Gastroesophageal sphincter (tissue), 4 donors: ENCODE measurements around the gene TXNDC9. TPM values are rescaled to one million over a fixed set of nuclear protein-coding genes. Genes with fewer than 3 reads are reported as not detected.
"Not testable (repeated sequence)": the region's sequence is repeated elsewhere in the genome, so short reads cannot be mapped to it uniquely, and the experiment has no call there.

ENCODE experiments used
- ATAC-seq: fragments of 150-250 bp; one replicate; pipeline ENCODE4 v1.9.1; 2016; ENCODE audit warnings: mild to moderate bottlenecking, moderate library complexity
- H3K27ac ChIP-seq, 4 donors: fragments of 200-600 bp; sonication (generic) in 3 of 4; 1 replicate in 3 of 4; 2 replicates in 1 of 4; pipeline ENCODE4 v1.5.1; 2016 to 2019
- H3K27me3 ChIP-seq: fragments of 200-600 bp; sonication (generic); one replicate; pipeline ENCODE4 v1.5.1; 2019
- H3K36me3 ChIP-seq, 2 donors: fragments of 200-600 bp; sonication (generic); one replicate each; pipeline ENCODE4 v1.5.1; 2019; ENCODE audit warnings: control low read depth in 1 of 2
- H3K4me1 ChIP-seq, 3 donors: fragments of 200-600 bp; sonication (generic); 1 replicate in 2 of 3; 2 replicates in 1 of 3; pipeline ENCODE4 v1.5.1; 2016 to 2019; ENCODE audit warnings: control low read depth in 2 of 3
- H3K4me3 ChIP-seq, 2 donors: fragments of 200-600 bp; sonication (generic); one replicate each; pipeline ENCODE4 v1.5.1; 2019; ENCODE audit warnings: mild to moderate bottlenecking in 1 of 2, moderate library complexity in 1 of 2
- H3K9me3 ChIP-seq, 3 donors: fragments of 200-600 bp; sonication (generic); one replicate each; pipeline ENCODE4 v1.5.1; 2017 to 2019; ENCODE audit warnings: control low read depth in 2 of 3
- CTCF ChIP-seq, 4 experiments: fragments of 200-600 bp in 2 of 4; fragments of 450-650 bp in 2 of 4; sonication (generic) in 1 of 4; IDR thresholded peaks; one replicate each; pipeline ENCODE4 v1.5.1; 2017 to 2019; ENCODE audit warnings: antibody characterized with exemption in 4 of 4, mild to moderate bottlenecking in 2 of 4, moderate library complexity in 2 of 4
- EP300 ChIP-seq: sonication (generic); formaldehyde crosslinking; IDR thresholded peaks from one replicate; pipeline ENCODE4 v1.6.1; 2017; ENCODE audit warnings: antibody characterized with exemption, mild to moderate bottlenecking
- POLR2A ChIP-seq, 2 donors: fragments of 450-650 bp; IDR thresholded peaks; one replicate each; pipeline ENCODE4 v1.6.1; 2017; ENCODE audit warnings: antibody characterized with exemption in 2 of 2, mild to moderate bottlenecking in 2 of 2, moderate library complexity in 1 of 2
- POLR2AphosphoS5 ChIP-seq: sonication (generic); formaldehyde crosslinking; IDR thresholded peaks from one replicate; pipeline ENCODE4 v1.6.1; 2017; ENCODE audit warnings: antibody characterized with exemption
- WGBS, 2 donors: methylation state at CpG; one replicate each; pipeline ENCODE4 v1.1.5; 2018; ENCODE audit warnings: low coverage in 1 of 2; 5-methylcytosine and 5-hydroxymethylcytosine counted together
- total RNA-seq, 4 donors: library from RNA; depleted of rRNA; stranded (reverse); fragments of >200 nt; gene quantifications; one replicate each; pipeline ENCODE4 v1.1.0, GENCODE V29; 2016

TXNDC9 gene
- total RNA-seq, 4 donors from 2014 or later = 19.0 to 32.8 (median 29.6) TPM

- H3K27me3 ChIP-seq = no peaks in the 10 kb centered on the region
- ATAC-seq = no peak
- TF ChIP-seq CTCF (IDR thresholded peaks at IDR 0.05) = no peak
- no peak for TF ChIP-seq EP300
- 85 to 100% methylated on average over 2 of the region's 2 CpGs for WGBS, 2 donors
- H3K4me3 ChIP-seq = no peak overlapping the region
- H3K4me1 ChIP-seq = no peaks in the 10 kb centered on the region
- no peaks in the 10 kb centered on the region for H3K9me3 ChIP-seq
- peaks cover 0 to 17% of the 10 kb centered on the region in 2 donors for H3K36me3 ChIP-seq
- H3K27ac ChIP-seq = no peak overlapping the region
These were observed 38.1 kb downstream of the TXNDC9 start for GRCh38 chr2:99297994-99298393.

GRCh38 chr2:99285526-99285925, 50.6 kb downstream of the TXNDC9 start:
- no peak overlapping the region for H3K27ac ChIP-seq
- H3K4me3 ChIP-seq = no peak overlapping the region
- H3K4me1 ChIP-seq = no peaks in the 10 kb centered on the region
- WGBS, 2 donors = 90 to 92% methylated on average over 6 of the region's 7 CpGs
- H3K27me3 ChIP-seq = no peaks in the 10 kb centered on the region
- no peak for ATAC-seq
- peaks cover 0 to 49% of the 10 kb centered on the region in 2 donors for H3K36me3 ChIP-seq
- H3K9me3 ChIP-seq = no peaks in the 10 kb centered on the region
- TF ChIP-seq EP300 (no peak), CTCF (IDR thresholded peaks at IDR 0.05) (no peak), POLR2AphosphoS5 (no peak), POLR2A (IDR thresholded peaks at IDR 0.05) (no peak)

GRCh38 chr2:99279969-99280695, 56.0 kb downstream of the TXNDC9 start:
- no peak for ATAC-seq

GRCh38 chr2:99278793-99279291, 57.3 kb downstream of the TXNDC9 start:
- H3K27me3 ChIP-seq = no peaks in the 10 kb centered on the region
- WGBS, 2 donors = 86 to 93% methylated on average over 2 of the region's 2 CpGs
- H3K27ac ChIP-seq = no peak overlapping the region
- TF ChIP-seq POLR2AphosphoS5 = no peak
- no peak for TF ChIP-seq EP300
- TF ChIP-seq CTCF (IDR thresholded peaks at IDR 0.05) = no peak
- TF ChIP-seq POLR2A (IDR thresholded peaks at IDR 0.05) = no peak
- peaks cover 0 to 7% (median 0%) of the 10 kb centered on the region in 3 donors for H3K9me3 ChIP-seq
- H3K4me1 ChIP-seq = no peaks in the 10 kb centered on the region
- peaks cover 0 to 25% of the 10 kb centered on the region in 2 donors for H3K36me3 ChIP-seq
- ATAC-seq = no peak
- no peak overlapping the region for H3K4me3 ChIP-seq

More at GRCh38 chr2:99279969-99280695, 56.0 kb downstream of the TXNDC9 start:
- Histone ChIP-seq H3K27ac (no peak overlapping the region), H3K4me3 (no peak overlapping the region), H3K27me3 (no peaks in the 10 kb centered on the region), H3K9me3 (peaks cover 0 to 7% (median 0%) of the 10 kb centered on the region in 3 donors), H3K4me1 (no peaks in the 10 kb centered on the region), H3K36me3 (peaks cover 0 to 38% of the 10 kb centered on the region in 2 donors)
- TF ChIP-seq CTCF (IDR thresholded peaks at IDR 0.05) (no peak), EP300 (no peak), POLR2A (IDR thresholded peaks at IDR 0.05) (no peak), POLR2AphosphoS5 (no peak)

- not testable (repeated sequence) for H3K4me3 ChIP-seq, ATAC-seq, H3K27me3 ChIP-seq, H3K4me1 ChIP-seq, H3K27ac ChIP-seq, H3K9me3 ChIP-seq
- WGBS, 2 donors = 84 to 100% methylated on average over 3 to 5 of the region's 5 CpGs
- H3K36me3 ChIP-seq = peaks cover 0 to 21% of the 10 kb centered on the region in 2 donors
These were observed 57.9 kb downstream of the TXNDC9 start for GRCh38 chr2:99278195-99278765.
